Vagina (tissue), 2 donors: ENCODE measurements around the gene HRCT1.

Experiments
- CTCF ChIP-seq, 3 experiments: fragments of 450-650 bp in 2 of 3; fragments of 200-600 bp in 1 of 3; sonication (generic) in 1 of 3; IDR thresholded peaks; one replicate each; pipeline ENCODE4 v1.5.1; 2017 to 2019; ENCODE audit warnings: antibody characterized with exemption in 3 of 3, mild to moderate bottlenecking in 2 of 3, moderate library complexity in 2 of 3
- POLR2AphosphoS5 ChIP-seq, 2 donors: sonication (generic); formaldehyde crosslinking; IDR thresholded peaks; one replicate each; pipeline ENCODE4 v1.9.0; 2017; ENCODE audit warnings: antibody characterized with exemption in 2 of 2, mild to moderate bottlenecking in 2 of 2, low read depth in 1 of 2; ENCODE audit not compliant: insufficient read depth in 1 of 2

GRCh38 chr9:35923927-35924763, 18.1 kb downstream of the HRCT1 start:
- TF ChIP-seq CTCF (IDR thresholded peaks at IDR 0.05) (no peak), POLR2AphosphoS5 (IDR thresholded peaks at IDR 0.05; ENCODE audit: insufficient read depth in 1 of 2, low read depth in 1 of 2) (peak in 1 of 2 donors; percentile 24)
